Panc1 (cell line): ENCODE results near the gene NAA16.

ENCODE experiments used
- CTCF ChIP-seq: fragments of 450-650 bp; IDR thresholded peaks from 2 replicates; pipeline ENCODE4 v1.5.1; 2017; ENCODE audit warnings: mild to moderate bottlenecking
- REST ChIP-seq, 2 experiments: IDR thresholded peaks; 2 replicates each; pipeline ENCODE4 v1.6.1; 2011 to 2012; ENCODE audit warnings: low read depth in 2 of 2, control low read depth in 1 of 2, low read length in 1 of 2, mild to moderate bottlenecking in 1 of 2, moderate library complexity in 1 of 2; ENCODE audit not compliant: insufficient read depth in 1 of 2
- SIN3A ChIP-seq: IDR thresholded peaks from 2 replicates; pipeline ENCODE4 v1.6.1; 2012; ENCODE audit warnings: low read depth, mild to moderate bottlenecking, low read length, moderate library complexity, borderline replicate concordance; ENCODE audit not compliant: insufficient read depth

GRCh38 chr13:41416276-41416675, 105.2 kb downstream of the NAA16 start:
- TF ChIP-seq CTCF (no peak), SIN3A (no peak), REST (IDR thresholded peaks at IDR 0.05; ENCODE audit: insufficient read depth in 1 of 2, low read depth in 2 of 2, low read length in 1 of 2) (no peak)
